Trophoblast cell (in vitro differentiated cells and primary cell): ENCODE data around the gene NSG1.

ENCODE experiments used
- DNase-seq, 2 donors: peaks; one replicate each; pipeline ENCODE4 v3.0.0-alpha.2; 2016
- H2AFZ ChIP-seq: 2 replicates; pipeline ENCODE4 v1.6.1; 2013; ENCODE audit warnings: low read length, moderate library complexity, mild to moderate bottlenecking; ENCODE audit not compliant: insufficient read depth, poor library complexity
- H2AK5ac ChIP-seq: 2 replicates; pipeline ENCODE4 v1.6.1; 2013; ENCODE audit warnings: mild to moderate bottlenecking, low read length
- H2BK120ac ChIP-seq: 2 replicates; pipeline ENCODE4 v1.6.1; 2013; ENCODE audit warnings: low read length, mild to moderate bottlenecking, moderate library complexity; ENCODE audit not compliant: insufficient read depth, poor library complexity
- H2BK12ac ChIP-seq: 2 replicates; pipeline ENCODE4 v1.6.1; 2013; ENCODE audit warnings: mild to moderate bottlenecking, low read length, moderate library complexity
- H2BK5ac ChIP-seq: 2 replicates; pipeline ENCODE4 v1.6.1; 2013; ENCODE audit warnings: low read length, low read depth, moderate library complexity, mild to moderate bottlenecking; ENCODE audit not compliant: poor library complexity
- H3K14ac ChIP-seq: 2 replicates; pipeline ENCODE4 v1.6.1; 2013; ENCODE audit warnings: mild to moderate bottlenecking, low read length
- H3K18ac ChIP-seq: 2 replicates; pipeline ENCODE4 v1.6.1; 2013; ENCODE audit warnings: mild to moderate bottlenecking, low read length
- H3K23ac ChIP-seq: 2 replicates; pipeline ENCODE4 v1.6.1; 2013; ENCODE audit warnings: low read length
- H3K27ac ChIP-seq: 2 replicates; pipeline ENCODE4 v1.5.1; 2013; ENCODE audit warnings: low read depth, mild to moderate bottlenecking, inconsistent platforms, low read length, moderate library complexity
- H3K27me3 ChIP-seq: 2 replicates; pipeline ENCODE4 v1.6.1; 2013; ENCODE audit warnings: inconsistent platforms, mild to moderate bottlenecking, low read length, moderate library complexity; ENCODE audit not compliant: insufficient read depth
- H3K36me3 ChIP-seq, 2 experiments: 1 replicate in 1 of 2; 2 replicates in 1 of 2; pipeline ENCODE4 v1.6.1; 2013; ENCODE audit warnings: low read length in 2 of 2, mild to moderate bottlenecking in 2 of 2, moderate library complexity in 1 of 2; ENCODE audit not compliant: insufficient read depth in 2 of 2, control insufficient read depth in 1 of 2
- H3K4ac ChIP-seq: 2 replicates; pipeline ENCODE4 v1.6.1; 2013; ENCODE audit warnings: low read depth, mild to moderate bottlenecking, low read length, moderate library complexity
- H3K4me1 ChIP-seq, 2 experiments: 1 replicate in 1 of 2; 2 replicates in 1 of 2; pipeline ENCODE4 v1.6.1; 2013; ENCODE audit warnings: low read length in 2 of 2, mild to moderate bottlenecking in 2 of 2, moderate library complexity in 1 of 2; ENCODE audit not compliant: insufficient read depth in 2 of 2, control insufficient read depth in 1 of 2
- H3K4me2 ChIP-seq: 2 replicates; pipeline ENCODE4 v1.6.1; 2013; ENCODE audit warnings: inconsistent platforms, mild to moderate bottlenecking, low read length, moderate library complexity
- H3K4me3 ChIP-seq: 2 replicates; pipeline ENCODE4 v1.5.1; 2013; ENCODE audit warnings: mild to moderate bottlenecking, low read depth, low read length, inconsistent platforms
- H3K79me1 ChIP-seq: one replicate; pipeline ENCODE4 v1.6.1; 2013; ENCODE audit warnings: low read length
- H3K79me2 ChIP-seq: 2 replicates; pipeline ENCODE4 v1.6.1; 2013; ENCODE audit warnings: low read length, mild to moderate bottlenecking; ENCODE audit not compliant: control insufficient read depth, insufficient read depth, poor library complexity
- H3K9ac ChIP-seq: 2 replicates; pipeline ENCODE4 v1.6.1; 2013; ENCODE audit warnings: mild to moderate bottlenecking, low read length
- H3K9me3 ChIP-seq: 2 replicates; pipeline ENCODE4 v1.6.1; 2013; ENCODE audit warnings: low read depth, mild to moderate bottlenecking, control low read depth, inconsistent platforms, low read length; ENCODE audit not compliant: insufficient read depth
- H4K12ac ChIP-seq: 2 replicates; pipeline ENCODE4 v1.6.1; 2013; ENCODE audit warnings: low read depth, mild to moderate bottlenecking, low read length, moderate library complexity
- H4K8ac ChIP-seq: 2 replicates; pipeline ENCODE4 v1.6.1; 2013; ENCODE audit warnings: low read depth, mild to moderate bottlenecking, low read length, moderate library complexity
- H4K91ac ChIP-seq: one replicate; pipeline ENCODE4 v1.6.1; 2013; ENCODE audit warnings: low read depth, mild to moderate bottlenecking, low read length, moderate library complexity
- WGBS: extraction: QIAGEN DNeasy Blood & Tissue Kit; methylation state at CpG from one replicate; pipeline ENCODE4 v1.1.7; 2013; ENCODE audit warnings: missing lambda C conversion rate; ENCODE audit not compliant: insufficient read length, insufficient coverage; ENCODE audit errors: extremely low coverage; 5-methylcytosine and 5-hydroxymethylcytosine counted together

The NSG1 gene

GRCh38 chr4:4384837-4385236, 2.1 kb upstream of the NSG1 start:
- WGBS = no CpG with 5 or more reads among the region's 5 CpGs
- H3K23ac ChIP-seq = no peak overlapping the region

GRCh38 chr4:4385729-4386295, 1.1 kb upstream of the NSG1 start:
- Histone ChIP-seq H3K14ac (no peak overlapping the region), H2BK120ac (no peak overlapping the region), H3K9me3 (peaks cover 2% of the 10 kb centered on the region), H3K18ac (no peak overlapping the region), H3K27me3 (peaks cover 26% of the 10 kb centered on the region), H3K4me3 (peak overlapping the region; percentile 79), H4K12ac (no peak overlapping the region), H2AK5ac (no peak overlapping the region), H3K23ac (no peak overlapping the region), H3K27ac (no peak overlapping the region), H2BK12ac (no peak overlapping the region), H2BK5ac (no peak overlapping the region), H3K79me1 (peaks cover 15% of the 10 kb centered on the region), H3K4me2 (peak overlapping the region; percentile 69), H3K36me3 (peaks cover 0 to 7% of the 10 kb centered on the region in 2 experiments), H4K8ac (no peak overlapping the region), H3K9ac (no peak overlapping the region), H4K91ac (no peak overlapping the region), H3K4me1 (peaks cover 14 to 15% of the 10 kb centered on the region in 2 experiments), H3K4ac (no peak overlapping the region), H2AFZ (peak overlapping the region; percentile 48), H3K79me2 (peaks cover 4% of the 10 kb centered on the region)
- no CpG with 5 or more reads among the region's 38 CpGs for WGBS
- peak; percentile 27 to 31 for DNase-seq

More at GRCh38 chr4:4384837-4385236, 2.1 kb upstream of the NSG1 start:
- H3K36me3 ChIP-seq = peaks cover 0 to 4% of the 10 kb centered on the region in 2 experiments
- no peak overlapping the region for H2BK120ac ChIP-seq
- no peak overlapping the region for H4K8ac ChIP-seq
- peak; percentile 28 to 33 for DNase-seq
- H2BK5ac ChIP-seq = no peak overlapping the region
- no peak overlapping the region for H3K4me2 ChIP-seq
- H3K4me3 ChIP-seq = no peak overlapping the region
- peaks cover 15% of the 10 kb centered on the region for H3K79me1 ChIP-seq
- H2BK12ac ChIP-seq = no peak overlapping the region
- H3K14ac ChIP-seq = no peak overlapping the region
- H3K27me3 ChIP-seq = peaks cover 26% of the 10 kb centered on the region
- no peak overlapping the region for H3K27ac ChIP-seq
- H2AFZ ChIP-seq = no peak overlapping the region
- no peak overlapping the region for H3K18ac ChIP-seq
- H3K9ac ChIP-seq = no peak overlapping the region
- H3K4me1 ChIP-seq = peaks cover 14 to 15% of the 10 kb centered on the region in 2 experiments
- H2AK5ac ChIP-seq = no peak overlapping the region
- peaks cover 2% of the 10 kb centered on the region for H3K9me3 ChIP-seq
- no peak overlapping the region for H4K12ac ChIP-seq
- H3K79me2 ChIP-seq = peaks cover 4% of the 10 kb centered on the region
- no peak overlapping the region for H4K91ac ChIP-seq
- no peak overlapping the region for H3K4ac ChIP-seq

DNA sequence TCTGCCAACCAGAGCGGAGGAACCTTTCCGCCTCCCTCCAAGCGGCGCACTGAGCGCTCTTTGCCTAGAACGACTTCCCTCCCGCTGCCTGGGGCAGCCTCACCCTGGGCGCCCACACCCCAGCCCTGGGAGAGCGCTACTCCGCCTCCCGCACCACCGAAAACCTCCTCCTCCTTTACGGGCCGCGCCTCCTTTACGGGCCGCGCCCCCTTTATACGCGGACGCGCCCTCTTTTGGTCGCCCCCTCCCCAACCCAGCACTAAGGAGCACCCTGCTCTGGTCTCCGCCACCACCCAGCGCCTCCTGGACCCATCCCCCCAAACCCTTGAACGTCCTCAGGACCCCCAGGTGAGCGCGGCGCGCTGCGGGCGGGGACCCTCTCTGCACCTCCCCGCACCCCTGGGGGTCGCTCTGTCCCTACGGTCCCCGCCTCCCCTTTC, 586 bp upstream of the NSG1 start:
- Histone ChIP-seq H3K27ac (no peak overlapping the region), H3K9ac (peak overlapping the region; percentile 1), H2BK12ac (peak overlapping the region; percentile 3), H4K8ac (peak overlapping the region; percentile 67), H3K4ac (no peak overlapping the region), H3K23ac (no peak overlapping the region), H3K18ac (no peak overlapping the region), H3K9me3 (peaks cover 2% of the 10 kb centered on the region), H3K79me2 (peaks cover 4% of the 10 kb centered on the region), H4K91ac (peak overlapping the region; percentile 78), H3K79me1 (peaks cover 15% of the 10 kb centered on the region), H4K12ac (peak overlapping the region; percentile 23), H3K27me3 (peaks cover 26% of the 10 kb centered on the region), H2AK5ac (no peak overlapping the region), H3K14ac (peak overlapping the region; percentile 21), H3K36me3 (peaks cover under 1 to 8% of the 10 kb centered on the region in 2 experiments), H3K4me3 (peak overlapping the region; percentile 79), H2BK120ac (peak overlapping the region; percentile 35), H2AFZ (peak overlapping the region; percentile 48), H3K4me2 (peak overlapping the region; percentile 69), H3K4me1 (peaks cover 14 to 15% of the 10 kb centered on the region in 2 experiments), H2BK5ac (no peak overlapping the region)
- DNase-seq = peak in 1 of 2 donors; percentile 14
- no CpG with 5 or more reads among the region's 36 CpGs for WGBS

- peak overlapping the region; percentile 37 for H3K18ac ChIP-seq
- H3K9me3 ChIP-seq = peaks cover 2% of the 10 kb centered on the region
- H3K36me3 ChIP-seq = peaks cover 12 to 21% of the 10 kb centered on the region in 2 experiments
- H3K23ac ChIP-seq = no peak overlapping the region
- no peak overlapping the region for H3K4ac ChIP-seq
- peak overlapping the region; percentile 69 for H3K4me2 ChIP-seq
- H2BK5ac ChIP-seq = no peak overlapping the region
- peak overlapping the region; percentile 55 for H3K9ac ChIP-seq
- peak overlapping the region; percentile 37 for H2AFZ ChIP-seq
- H3K79me1 ChIP-seq = peaks cover 15% of the 10 kb centered on the region
- H3K79me2 ChIP-seq = peaks cover 4% of the 10 kb centered on the region
- H4K12ac ChIP-seq = peak overlapping the region; percentile 24
- WGBS = no CpG with 5 or more reads among the region's 62 CpGs
- H3K27ac ChIP-seq = no peak overlapping the region
- peaks cover 26% of the 10 kb centered on the region for H3K27me3 ChIP-seq
- H3K14ac ChIP-seq = no peak overlapping the region
- no peak overlapping the region for H2BK12ac ChIP-seq
- H2BK120ac ChIP-seq = no peak overlapping the region
- no peak overlapping the region for H2AK5ac ChIP-seq
- peak overlapping the region; percentile 78 for H4K91ac ChIP-seq
- H3K4me1 ChIP-seq = peaks cover 14 to 15% of the 10 kb centered on the region in 2 experiments
- peak; percentile 51 to 63 for DNase-seq
- H4K8ac ChIP-seq = peak overlapping the region; percentile 37
- H3K4me3 ChIP-seq = peak overlapping the region; percentile 79
Observed at GRCh38 chr4:4387531-4388310, 819 bp downstream of the NSG1 start.
